Measurements from ENCODE around the gene SERINC3.
"Not testable (repeated sequence)": the region's sequence is repeated elsewhere in the genome, so short reads cannot be mapped to it uniquely, and the experiment has no call there.

The SERINC3 gene

DNA sequence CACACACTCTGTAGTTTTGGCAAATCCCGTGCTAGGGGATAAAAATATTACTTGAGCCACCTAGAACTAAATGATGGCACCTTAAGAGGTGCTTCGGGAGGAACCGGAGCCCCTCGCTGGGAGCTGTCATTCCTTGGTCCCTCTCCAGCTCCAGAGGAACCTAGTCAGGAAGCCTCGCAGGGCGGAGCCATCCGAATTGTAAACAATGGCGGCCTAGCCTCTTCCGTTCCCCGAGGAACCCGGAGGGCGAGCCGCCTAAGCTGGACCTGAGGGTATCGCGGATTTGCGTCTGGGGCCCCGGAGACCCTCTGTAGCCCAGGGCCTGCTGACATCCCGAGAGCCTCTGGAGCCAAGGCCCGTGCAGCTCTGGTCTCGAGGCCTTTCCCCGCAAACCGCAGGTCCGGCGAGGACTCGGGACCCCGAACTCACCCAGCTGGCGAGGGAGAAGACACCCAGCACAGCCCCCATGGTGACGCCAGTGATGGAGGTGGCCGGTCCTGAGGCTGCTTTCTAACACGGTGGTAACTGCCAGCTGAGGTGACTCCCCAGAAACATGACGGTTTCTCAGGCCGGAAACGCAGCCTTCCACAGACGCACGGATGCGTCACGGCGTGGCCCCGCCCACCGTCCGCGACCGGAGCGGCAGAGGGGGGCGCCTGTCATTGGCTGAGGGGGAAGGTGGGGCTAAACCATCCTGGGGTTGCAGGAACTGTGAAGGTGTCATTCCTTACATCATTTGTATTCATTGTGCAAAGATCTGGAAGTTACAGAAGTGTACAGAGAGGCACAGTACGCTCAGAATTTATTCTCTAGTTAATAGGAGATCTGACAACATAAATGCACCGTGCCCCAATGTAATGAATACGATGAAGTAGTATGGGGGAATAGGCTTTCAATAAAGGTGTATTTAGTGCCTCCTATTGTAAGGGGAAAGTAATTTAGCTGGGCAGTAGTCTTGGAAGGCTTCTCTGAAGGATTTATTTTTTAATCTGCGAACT is at the start of gene SERINC3:
SERINC3 (minus strand) TSS at position 587 of the 998 bp plus-strand sequence; CDS start at position 468, 119 bp downstream.
- peak; percentile 95 to 96 for DNase-seq

DNA sequence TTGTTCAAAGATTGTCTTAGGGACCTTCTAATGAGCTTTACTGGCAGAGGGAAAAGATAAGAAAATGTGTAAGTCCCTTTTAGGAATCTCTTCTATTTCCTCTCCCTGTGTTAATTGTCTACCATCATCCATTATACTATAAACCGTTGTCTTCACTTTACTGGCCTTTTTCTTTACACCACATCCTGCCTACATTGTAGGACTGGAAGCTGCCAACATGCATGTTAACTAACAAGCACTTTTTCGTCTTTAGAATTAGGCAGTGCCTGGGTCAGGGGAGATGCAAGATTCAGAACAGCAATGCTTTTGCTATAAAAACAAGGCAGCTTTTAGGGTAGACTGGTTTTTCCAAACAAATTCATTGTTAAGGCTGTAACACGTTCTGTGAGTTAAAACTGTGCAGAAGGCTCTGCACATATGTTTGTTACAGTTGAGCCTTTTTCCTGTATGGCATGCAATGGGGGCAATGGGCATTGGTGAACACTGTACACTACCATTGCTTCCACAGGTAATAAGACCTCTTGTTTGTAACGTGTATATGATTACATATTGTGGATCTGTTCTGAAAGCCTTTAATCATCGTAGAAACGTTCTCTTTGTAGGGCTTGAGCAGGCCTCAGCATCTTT is 49.6 kb upstream of the SERINC3 start:
- no peak for DNase-seq

DNA sequence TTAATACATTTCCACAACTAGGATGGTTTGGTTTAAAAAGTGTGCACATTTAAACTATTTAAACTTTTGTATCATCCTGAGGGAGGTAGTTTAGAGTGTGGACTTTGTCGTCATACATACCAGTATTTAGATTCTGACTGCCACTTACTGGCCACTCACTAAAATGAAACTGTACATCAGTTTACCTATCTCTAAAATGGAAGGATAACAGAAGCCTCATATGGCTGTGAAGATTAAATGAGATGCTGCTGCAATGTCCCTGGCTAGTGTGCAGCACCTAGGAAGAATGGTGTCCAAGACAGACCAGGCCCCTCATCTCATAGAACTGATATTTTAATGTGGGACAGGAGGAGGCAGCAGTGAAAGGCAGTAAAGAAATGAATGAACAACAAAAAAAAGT is 48.5 kb upstream of the SERINC3 start:
- DNase-seq = no peak

DNA sequence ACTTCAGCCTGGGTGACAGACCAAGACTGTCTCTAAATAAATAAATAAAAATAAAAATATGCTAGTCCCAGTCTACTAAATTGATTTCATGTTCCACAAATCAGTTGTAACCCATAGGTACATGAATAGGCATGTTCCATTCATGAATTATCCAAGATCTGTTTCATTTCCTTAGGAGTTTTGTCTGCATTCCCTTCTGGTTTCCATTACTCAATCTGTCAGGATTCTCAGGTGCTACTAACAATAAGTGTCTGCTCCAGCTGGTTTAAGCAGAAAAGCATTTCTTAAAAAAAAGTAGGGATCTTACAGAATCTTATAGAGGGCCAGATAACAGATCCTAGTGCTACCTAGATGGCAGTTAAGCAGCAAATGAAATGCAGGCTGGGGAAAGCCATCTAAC is 44.9 kb upstream of the SERINC3 start:
- no peak for DNase-seq

DNA sequence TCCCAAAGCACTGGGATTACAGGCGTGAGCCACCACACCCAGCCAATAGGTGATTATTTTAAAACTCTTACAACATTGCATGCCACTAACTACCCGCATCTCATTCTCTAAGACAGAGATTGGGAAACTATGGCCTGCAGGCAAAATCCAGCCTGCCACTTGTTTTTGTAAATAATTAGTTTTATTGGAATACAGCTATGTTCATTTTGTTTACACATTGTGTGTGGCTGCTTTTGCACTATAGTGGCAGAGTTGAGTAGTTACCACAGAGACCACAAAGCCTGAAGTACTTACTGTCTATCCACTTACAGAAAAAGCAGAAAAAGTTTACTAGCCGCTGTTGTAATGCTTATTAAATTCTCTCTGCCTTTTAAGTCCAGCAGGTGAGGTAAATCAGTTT is 44.1 kb upstream of the SERINC3 start:
- no peak for DNase-seq

DNA sequence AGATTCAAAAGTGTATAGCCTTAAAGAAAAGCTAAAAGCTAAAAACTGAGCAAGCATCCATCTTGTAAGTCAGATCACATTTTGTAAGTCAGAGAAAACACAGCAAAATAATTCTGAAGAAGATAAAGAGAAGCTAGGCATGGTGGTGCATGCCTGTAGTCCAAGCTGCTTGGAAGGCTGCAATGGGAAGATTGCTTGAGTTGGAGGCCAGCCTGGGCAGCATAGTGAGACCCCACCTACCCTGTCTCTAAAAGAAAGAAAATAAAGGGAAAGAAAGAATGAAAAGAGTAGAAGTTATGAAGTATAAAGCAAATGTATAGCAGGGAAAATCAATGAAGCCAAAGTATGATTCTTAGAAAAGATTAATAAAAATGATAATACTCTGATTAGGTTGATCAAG is 40.0 kb upstream of the SERINC3 start:
- DNase-seq = no peak

- DNase-seq = not testable (repeated sequence)
Observed at GRCh38 chr20:44560818-44561217, 38.9 kb upstream of the SERINC3 start.

- no peak for DNase-seq
Observed at GRCh38 chr20:44560229-44560628, 38.4 kb upstream of the SERINC3 start.

- DNase-seq = no peak
Observed at GRCh38 chr20:44559302-44559701, 37.4 kb upstream of the SERINC3 start.

- no peak for DNase-seq
Observed at GRCh38 chr20:44552950-44553908, 31.4 kb upstream of the SERINC3 start.

- no peak for DNase-seq
Observed at GRCh38 chr20:44552568-44552949, 30.7 kb upstream of the SERINC3 start.

DNA sequence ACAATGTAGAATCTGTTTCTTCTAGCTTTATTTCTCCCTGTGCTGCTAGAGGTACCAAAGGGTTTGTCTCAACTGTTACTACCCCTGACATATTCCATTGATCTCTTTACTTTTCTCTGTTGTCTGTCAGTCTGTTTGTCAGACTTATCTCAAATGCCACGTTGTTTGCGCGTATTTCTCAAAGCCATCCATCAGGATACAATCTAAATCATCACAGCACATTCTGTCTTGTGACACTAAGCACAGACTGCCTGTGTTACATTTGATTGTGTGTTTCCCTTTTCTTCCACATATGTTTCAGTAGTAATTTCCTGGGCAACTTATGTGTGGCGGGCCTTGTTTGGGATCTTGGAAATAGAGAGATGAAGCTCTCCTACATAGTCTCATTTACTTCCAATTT is 30.2 kb upstream of the SERINC3 start:
- DNase-seq = no peak

GRCh38 chr20:44549123-44549522 is 27.3 kb upstream of the SERINC3 start:
- no peak for DNase-seq

- no peak for DNase-seq
Observed at GRCh38 chr20:44547419-44547818, 25.5 kb upstream of the SERINC3 start.

DNA sequence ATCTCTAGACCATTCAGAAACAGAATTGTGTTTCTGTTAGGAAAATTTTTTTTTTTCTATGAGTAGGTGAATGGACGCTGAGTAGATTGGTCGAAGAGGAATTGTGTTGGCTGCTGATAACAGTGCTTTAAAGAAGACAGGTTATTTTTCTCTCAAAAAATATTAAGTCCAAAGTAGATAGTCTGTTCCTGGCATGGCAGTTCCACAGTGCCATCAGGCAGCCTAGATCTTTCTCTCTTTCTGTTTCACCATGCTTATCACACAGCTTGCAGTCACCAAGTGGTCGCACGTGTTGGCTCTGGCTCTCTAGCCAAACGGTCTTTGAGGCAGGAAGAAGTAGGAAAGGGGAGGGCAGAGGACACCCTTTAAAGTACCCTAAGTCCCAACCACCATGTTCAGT is 22.4 kb upstream of the SERINC3 start:
- DNase-seq = no peak

GRCh38 chr20:44543358-44543757 is 21.5 kb upstream of the SERINC3 start:
- DNase-seq = no peak

DNA sequence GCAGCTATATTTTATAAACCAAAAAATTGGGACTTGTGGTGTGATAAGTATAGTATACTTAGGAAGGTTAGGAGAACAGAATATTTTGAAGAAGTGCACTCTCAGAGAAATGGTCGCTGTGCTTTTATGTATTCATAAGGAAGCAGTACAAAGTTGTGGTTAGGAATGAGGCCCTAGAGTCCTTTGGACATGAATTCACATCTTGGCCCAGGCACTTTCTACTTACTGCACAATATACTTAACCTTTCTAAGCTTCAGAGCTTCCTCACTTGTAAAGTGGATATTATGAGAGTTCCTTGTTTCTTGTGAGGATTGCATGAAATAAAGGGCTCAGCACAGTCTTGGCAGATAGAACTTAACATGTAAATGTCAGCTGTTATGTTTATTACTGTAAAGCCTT is 21.0 kb upstream of the SERINC3 start:
- no peak for DNase-seq

- no peak for DNase-seq
Observed at GRCh38 chr20:44541992-44542391, 20.1 kb upstream of the SERINC3 start.

DNA sequence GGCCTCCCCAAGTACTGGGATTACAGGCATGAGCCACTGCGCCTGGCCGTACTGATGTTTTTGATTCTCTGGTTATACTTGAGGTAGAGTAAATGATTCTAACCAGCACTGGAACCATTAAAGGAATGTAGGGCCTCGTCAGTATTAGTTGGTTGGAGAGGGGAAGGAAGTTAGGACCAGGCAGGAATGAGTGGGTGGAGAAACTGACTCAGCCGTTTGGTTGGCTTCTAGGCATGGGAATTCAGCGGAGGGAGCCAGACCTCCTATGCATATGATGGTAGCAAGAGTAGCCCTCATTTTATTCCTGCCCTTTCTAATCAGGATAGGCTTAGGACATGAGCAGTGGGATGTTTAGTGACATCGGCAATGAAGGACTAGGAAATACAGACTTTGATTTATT is 19.0 kb upstream of the SERINC3 start:
- no peak for DNase-seq

DNA sequence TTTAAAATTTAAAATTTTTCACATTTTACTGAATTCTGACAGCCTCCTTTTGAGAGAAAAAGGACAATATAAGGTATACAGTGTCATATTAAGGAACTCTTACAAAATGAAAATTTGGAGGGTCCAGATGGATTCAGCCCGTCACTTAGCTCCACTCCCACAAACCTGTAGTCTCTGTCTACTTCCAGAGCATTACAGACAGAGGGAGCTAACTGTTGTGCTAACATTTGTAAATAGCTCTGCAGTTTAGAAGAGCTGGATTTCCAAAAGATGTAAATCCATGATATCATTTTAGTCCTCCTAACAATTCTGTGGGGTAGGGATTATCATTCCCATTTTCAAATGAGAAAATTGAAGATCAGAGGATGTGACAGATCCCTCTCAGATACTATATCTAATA is 16.1 kb upstream of the SERINC3 start:
- DNase-seq = no peak

DNA sequence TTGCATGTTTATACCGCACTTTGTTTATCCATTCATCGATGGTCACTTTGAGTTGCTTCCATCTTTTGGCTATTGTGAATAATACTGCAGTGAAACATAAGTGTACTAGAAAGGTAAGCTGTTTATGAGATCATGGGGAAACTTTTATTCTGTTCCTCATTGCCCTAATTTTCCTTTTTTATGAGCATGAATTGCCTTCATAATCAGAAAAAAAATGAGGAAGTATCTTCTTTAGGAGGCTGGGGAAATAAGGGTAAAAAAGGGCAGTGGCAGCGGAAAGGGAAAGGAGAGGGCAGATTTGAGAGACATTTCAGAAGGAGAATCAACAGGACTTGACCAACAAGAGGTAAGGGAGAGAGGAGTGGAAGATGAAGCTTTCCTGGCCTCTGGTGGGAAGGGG is 14.3 kb upstream of the SERINC3 start:
- DNase-seq = no peak

- no peak for DNase-seq
Observed at GRCh38 chr20:44533928-44534327, 12.1 kb upstream of the SERINC3 start.

DNA sequence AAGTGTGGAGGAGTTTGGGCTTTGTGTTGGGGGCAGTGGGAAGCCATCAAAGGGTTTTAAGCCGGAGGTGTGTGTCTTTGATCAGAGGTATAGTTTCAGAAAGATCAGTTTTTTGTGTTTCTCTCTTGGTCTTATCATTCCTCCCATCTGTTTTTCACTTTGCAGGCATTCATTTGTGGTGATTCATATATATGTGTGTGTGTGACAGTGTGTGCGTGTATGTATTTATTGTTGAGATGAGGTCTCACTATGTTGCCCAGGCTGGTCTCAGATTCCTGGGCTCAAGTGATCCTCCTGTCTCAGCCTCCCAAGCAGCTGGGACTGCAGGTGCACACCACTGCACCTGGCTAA is 11.1 kb upstream of the SERINC3 start:
- peak in 1 of 2 experiments; percentile 5 for DNase-seq
